ENCODE data around the gene USH2A. TPM values are rescaled to one million over a fixed set of nuclear protein-coding genes. Genes with fewer than 3 reads are reported as not detected.

Gene USH2A
- total RNA-seq, 3 donors from 2014 or later: 0.03 to 0.17 TPM; not detected in 1

DNA sequence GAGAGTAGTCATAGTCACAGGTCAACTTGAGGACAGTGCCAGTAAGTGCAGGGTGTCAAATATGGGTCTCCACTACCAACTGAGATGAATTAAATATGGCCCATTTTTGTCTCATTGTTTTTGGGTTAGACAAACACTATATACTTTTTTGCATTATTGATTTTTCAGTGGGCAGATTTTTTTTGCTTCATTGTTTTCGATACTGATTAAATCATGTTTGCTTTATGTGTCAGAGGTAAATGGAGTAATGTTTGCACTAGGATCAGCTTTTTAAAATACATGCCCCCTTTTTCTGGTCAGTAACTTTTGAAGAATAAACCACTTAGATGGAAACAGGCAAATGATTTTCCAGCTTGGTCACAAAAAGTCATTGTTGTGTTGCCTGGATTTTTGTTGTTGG lies 199.0 kb downstream of the USH2A start:
- TF ChIP-seq, protein P1, sequence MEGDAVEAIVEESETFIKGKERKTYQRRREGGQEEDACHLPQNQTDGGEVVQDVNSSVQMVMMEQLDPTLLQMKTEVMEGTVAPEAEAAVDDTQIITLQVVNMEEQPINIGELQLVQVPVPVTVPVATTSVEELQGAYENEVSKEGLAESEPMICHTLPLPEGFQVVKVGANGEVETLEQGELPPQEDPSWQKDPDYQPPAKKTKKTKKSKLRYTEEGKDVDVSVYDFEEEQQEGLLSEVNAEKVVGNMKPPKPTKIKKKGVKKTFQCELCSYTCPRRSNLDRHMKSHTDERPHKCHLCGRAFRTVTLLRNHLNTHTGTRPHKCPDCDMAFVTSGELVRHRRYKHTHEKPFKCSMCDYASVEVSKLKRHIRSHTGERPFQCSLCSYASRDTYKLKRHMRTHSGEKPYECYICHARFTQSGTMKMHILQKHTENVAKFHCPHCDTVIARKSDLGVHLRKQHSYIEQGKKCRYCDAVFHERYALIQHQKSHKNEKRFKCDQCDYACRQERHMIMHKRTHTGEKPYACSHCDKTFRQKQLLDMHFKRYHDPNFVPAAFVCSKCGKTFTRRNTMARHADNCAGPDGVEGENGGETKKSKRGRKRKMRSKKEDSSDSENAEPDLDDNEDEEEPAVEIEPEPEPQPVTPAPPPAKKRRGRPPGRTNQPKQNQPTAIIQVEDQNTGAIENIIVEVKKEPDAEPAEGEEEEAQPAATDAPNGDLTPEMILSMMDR (IDR thresholded peaks at IDR 0.05): no peak
- Histone ChIP-seq H3K4me3 (no peak overlapping the region), H3K9me3 (no peaks in the 10 kb centered on the region), H3K36me3 (ENCODE audit: low read depth) (no peaks in the 10 kb centered on the region), H3K4me1 (ENCODE audit: low read depth) (peaks cover 3% of the 10 kb centered on the region)
- ATAC-seq (no peak), DNase-seq (no peak)
- intact Hi-C loops (cut with DNase I, micrococcal nuclease): no loop called here

- TF ChIP-seq, protein P1 (IDR thresholded peaks at IDR 0.05): no peak
- Histone ChIP-seq H3K9me3 (no peaks in the 10 kb centered on the region), H3K36me3 (ENCODE audit: low read depth) (no peaks in the 10 kb centered on the region), H3K4me3 (no peak overlapping the region), H3K4me1 (ENCODE audit: low read depth) (peaks cover 3% of the 10 kb centered on the region)
- DNase-seq (peak in 1 of 3 donors; percentile 2), ATAC-seq (no peak)
- intact Hi-C loops (cut with DNase I, micrococcal nuclease): no loop called here
Measured at GRCh38 chr1:216223486-216223885, 199.8 kb downstream of the USH2A start.

- no peak for ATAC-seq
- intact Hi-C loops (cut with DNase I, micrococcal nuclease): no loop called here
Measured at GRCh38 chr1:216222288-216222687, 201.0 kb downstream of the USH2A start.

DNA sequence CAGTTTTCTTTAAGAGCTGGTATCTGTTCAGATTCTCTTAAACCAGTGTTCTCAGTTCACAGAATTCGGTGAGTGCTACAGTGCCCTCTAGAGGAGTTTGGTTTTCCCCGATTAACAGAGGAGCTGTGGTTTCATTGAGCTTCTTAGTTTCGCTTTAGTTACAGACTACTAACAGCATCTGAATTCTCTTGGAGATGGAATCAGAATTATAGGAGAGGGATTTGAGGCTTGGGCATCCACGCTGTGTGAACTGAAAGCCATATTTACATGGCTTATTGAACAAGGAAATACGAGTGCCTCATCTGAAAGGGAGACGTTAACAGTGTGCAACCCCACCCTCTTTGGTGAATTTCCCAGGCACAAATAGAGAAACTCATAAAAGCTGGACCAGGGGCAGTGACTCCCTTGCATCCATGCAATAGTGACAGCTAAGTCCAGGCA lies 202.0 kb downstream of the USH2A start:
- peak; percentile 81 for ATAC-seq
- no peak overlapping the region for H3K4me3 ChIP-seq
- intact Hi-C loops (cut with DNase I, micrococcal nuclease): no loop called here
- no peaks in the 10 kb centered on the region for H3K9me3 ChIP-seq
- H3K4me1 ChIP-seq (ENCODE audit: low read depth): peaks cover 3% of the 10 kb centered on the region
- peak in 1 of 3 donors; percentile 64 for DNase-seq
- TF ChIP-seq, protein P1 (IDR thresholded peaks at IDR 0.05): peak; percentile 14
- no peaks in the 10 kb centered on the region for H3K36me3 ChIP-seq (ENCODE audit: low read depth)

More at GRCh38 chr1:216222288-216222687, 201.0 kb downstream of the USH2A start:
- TF ChIP-seq, protein P1 (IDR thresholded peaks at IDR 0.05): no peak
- peaks cover 3% of the 10 kb centered on the region for H3K4me1 ChIP-seq (ENCODE audit: low read depth)
- no peaks in the 10 kb centered on the region for H3K9me3 ChIP-seq
- no peaks in the 10 kb centered on the region for H3K36me3 ChIP-seq (ENCODE audit: low read depth)
- H3K4me3 ChIP-seq: no peak overlapping the region
- no peak for DNase-seq

GRCh38 chr1:216216305-216216704 lies 206.9 kb downstream of the USH2A start:
- DNase-seq: no peak
- intact Hi-C loops (cut with DNase I, micrococcal nuclease): no loop called here
- TF ChIP-seq, protein P1 (IDR thresholded peaks at IDR 0.05): no peak
- H3K4me1 ChIP-seq (ENCODE audit: low read depth): no peaks in the 10 kb centered on the region
- H3K4me3 ChIP-seq: no peak overlapping the region
- H3K9me3 ChIP-seq: no peaks in the 10 kb centered on the region
- H3K36me3 ChIP-seq (ENCODE audit: low read depth): no peaks in the 10 kb centered on the region
- ATAC-seq: no peak

DNA sequence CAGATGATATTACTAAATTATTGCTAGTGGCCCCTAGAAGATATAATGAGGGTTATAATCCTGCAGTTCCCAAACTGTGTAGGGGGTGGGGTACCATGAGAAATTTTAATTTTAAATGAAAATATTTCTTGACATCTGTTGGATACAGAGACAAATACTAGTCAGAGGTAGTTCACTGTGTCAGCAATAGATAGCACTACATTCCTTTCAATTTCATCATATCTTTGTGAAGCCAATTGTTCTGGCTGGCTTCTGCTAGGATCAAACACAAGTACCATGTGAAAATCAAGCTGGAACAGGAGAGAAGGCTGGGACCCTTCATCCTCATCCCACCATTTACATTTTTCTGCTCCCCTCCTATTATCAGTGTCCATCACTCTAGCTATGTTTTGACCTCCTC lies 208.1 kb downstream of the USH2A start:
- no peaks in the 10 kb centered on the region for H3K9me3 ChIP-seq
- no peak for ATAC-seq
- intact Hi-C loops (cut with DNase I, micrococcal nuclease): no loop called here
- TF ChIP-seq, protein P1 (IDR thresholded peaks at IDR 0.05): no peak
- H3K4me3 ChIP-seq: no peak overlapping the region
- H3K4me1 ChIP-seq (ENCODE audit: low read depth): no peaks in the 10 kb centered on the region
- no peaks in the 10 kb centered on the region for H3K36me3 ChIP-seq (ENCODE audit: low read depth)
- DNase-seq: no peak
